ENCODE data around the gene KCNH6.

The KCNH6 gene

GRCh38 chr17:63482509-63482908, 40.6 kb upstream of the KCNH6 start:
- no peaks in the 10 kb centered on the region for H3K36me3 ChIP-seq (ENCODE audit: insufficient read depth, low read length)

GRCh38 chr17:63483038-63483437, 40.1 kb upstream of the KCNH6 start:
- TF ChIP-seq CTCF (IDR thresholded peaks at IDR 0.05; ENCODE audit: borderline replicate concordance, extremely low read depth, low read length, poor library complexity, severe bottlenecking), result no peak
- TF ChIP-seq EZH2 (IDR thresholded peaks at IDR 0.05; ENCODE audit: borderline replicate concordance, low read depth, low read length, severe bottlenecking), result no peak
- no peaks in the 10 kb centered on the region for H3K79me2 ChIP-seq (ENCODE audit: insufficient read depth, low read length)
- ATAC-seq (ENCODE audit: insufficient read depth, low read depth) (no peak), DNase-seq (no peak)
- peaks cover 7% of the 10 kb centered on the region for H3K27me3 ChIP-seq (ENCODE audit: insufficient read depth, low read length, poor library complexity)
- no peaks in the 10 kb centered on the region for H3K9me3 ChIP-seq (ENCODE audit: insufficient read depth, low read length, severe bottlenecking)
- H4K20me1 ChIP-seq (ENCODE audit: insufficient read depth, low read length), result peaks cover 9% of the 10 kb centered on the region
- no peak overlapping the region for H2AFZ ChIP-seq (ENCODE audit: low read depth, low read length)
- no peak overlapping the region for H3K9ac ChIP-seq (ENCODE audit: low read depth, low read length)
- H3K27ac ChIP-seq (ENCODE audit: low read length), result no peak overlapping the region
- H3K4me1 ChIP-seq (ENCODE audit: insufficient read depth, low read length), result peaks cover 1% of the 10 kb centered on the region; the same call in 1 of the 2 replicates
- H3K4me3 ChIP-seq (ENCODE audit: low read depth in 1 of 2, low read length in 2 of 2), result no peak overlapping the region
- no peaks in the 10 kb centered on the region for H3K36me3 ChIP-seq (ENCODE audit: insufficient read depth, low read length)
- H3K4me2 ChIP-seq (ENCODE audit: insufficient read depth, low read length), result no peak overlapping the region

More at GRCh38 chr17:63482509-63482908, 40.6 kb upstream of the KCNH6 start:
- ATAC-seq (ENCODE audit: insufficient read depth, low read depth), result no peak
- Histone ChIP-seq H3K27me3 (ENCODE audit: insufficient read depth, low read length, poor library complexity) (peaks cover 13% of the 10 kb centered on the region), H3K4me2 (ENCODE audit: insufficient read depth, low read length) (no peak overlapping the region), H3K4me1 (ENCODE audit: insufficient read depth, low read length) (peaks cover 6% of the 10 kb centered on the region), H2AFZ (ENCODE audit: low read depth, low read length) (no peak overlapping the region), H3K4me3 (ENCODE audit: low read depth in 1 of 2, low read length in 2 of 2) (no peak overlapping the region), H3K9me3 (ENCODE audit: insufficient read depth, low read length, severe bottlenecking) (no peaks in the 10 kb centered on the region), H4K20me1 (ENCODE audit: insufficient read depth, low read length) (peaks cover 14% of the 10 kb centered on the region), H3K27ac (ENCODE audit: low read length) (no peak overlapping the region), H3K9ac (ENCODE audit: low read depth, low read length) (no peak overlapping the region), H3K79me2 (ENCODE audit: insufficient read depth, low read length) (no peaks in the 10 kb centered on the region)
- DNase-seq, result no peak
- TF ChIP-seq EZH2 (IDR thresholded peaks at IDR 0.05; ENCODE audit: borderline replicate concordance, low read depth, low read length, severe bottlenecking), result no peak
- no peak for TF ChIP-seq CTCF (IDR thresholded peaks at IDR 0.05; ENCODE audit: borderline replicate concordance, extremely low read depth, low read length, poor library complexity, severe bottlenecking)

GRCh38 chr17:63483655-63484575, 39.2 kb upstream of the KCNH6 start:
- Histone ChIP-seq H2AFZ (ENCODE audit: low read depth, low read length) (no peak overlapping the region), H3K4me3 (ENCODE audit: low read depth in 1 of 2, low read length in 2 of 2) (no peak overlapping the region), H3K79me2 (ENCODE audit: insufficient read depth, low read length) (no peaks in the 10 kb centered on the region), H3K9ac (ENCODE audit: low read depth, low read length) (no peak overlapping the region), H4K20me1 (ENCODE audit: insufficient read depth, low read length) (peaks cover 3% of the 10 kb centered on the region), H3K4me2 (ENCODE audit: insufficient read depth, low read length) (no peak overlapping the region), H3K4me1 (ENCODE audit: insufficient read depth, low read length) (no peaks in the 10 kb centered on the region), H3K27me3 (ENCODE audit: insufficient read depth, low read length, poor library complexity) (no peaks in the 10 kb centered on the region), H3K27ac (ENCODE audit: low read length) (no peak overlapping the region), H3K9me3 (ENCODE audit: insufficient read depth, low read length, severe bottlenecking) (no peaks in the 10 kb centered on the region), H3K36me3 (ENCODE audit: insufficient read depth, low read length) (no peaks in the 10 kb centered on the region)
- ATAC-seq (ENCODE audit: insufficient read depth, low read depth), result no peak
- no peak for TF ChIP-seq CTCF (IDR thresholded peaks at IDR 0.05; ENCODE audit: borderline replicate concordance, extremely low read depth, low read length, poor library complexity, severe bottlenecking)
- no peak for TF ChIP-seq EZH2 (IDR thresholded peaks at IDR 0.05; ENCODE audit: borderline replicate concordance, low read depth, low read length, severe bottlenecking)
- DNase-seq, result no peak

Measured in DND-41 (cell line).